GM19239 (cell line): Measurements from ENCODE around the gene MYCN.
A peak's percentile ranks its signal among the peaks of the same experiment; 100 is the strongest.
"Not testable (repeated sequence)": the region's sequence is repeated elsewhere in the genome, so short reads cannot be mapped to it uniquely, and the experiment has no call there.

Experiments
- DNase-seq: peaks from one replicate; pipeline ENCODE4 v3.0.0; 2011; ENCODE audit warnings: low spot score; ENCODE audit not compliant: insufficient read length
- FAIRE-seq: peaks from 2 replicates; lab custom pipeline; 2011; peaks lifted over from hg19 to GRCh38; lab: Jason Lieb, UNC

MYCN gene

DNA sequence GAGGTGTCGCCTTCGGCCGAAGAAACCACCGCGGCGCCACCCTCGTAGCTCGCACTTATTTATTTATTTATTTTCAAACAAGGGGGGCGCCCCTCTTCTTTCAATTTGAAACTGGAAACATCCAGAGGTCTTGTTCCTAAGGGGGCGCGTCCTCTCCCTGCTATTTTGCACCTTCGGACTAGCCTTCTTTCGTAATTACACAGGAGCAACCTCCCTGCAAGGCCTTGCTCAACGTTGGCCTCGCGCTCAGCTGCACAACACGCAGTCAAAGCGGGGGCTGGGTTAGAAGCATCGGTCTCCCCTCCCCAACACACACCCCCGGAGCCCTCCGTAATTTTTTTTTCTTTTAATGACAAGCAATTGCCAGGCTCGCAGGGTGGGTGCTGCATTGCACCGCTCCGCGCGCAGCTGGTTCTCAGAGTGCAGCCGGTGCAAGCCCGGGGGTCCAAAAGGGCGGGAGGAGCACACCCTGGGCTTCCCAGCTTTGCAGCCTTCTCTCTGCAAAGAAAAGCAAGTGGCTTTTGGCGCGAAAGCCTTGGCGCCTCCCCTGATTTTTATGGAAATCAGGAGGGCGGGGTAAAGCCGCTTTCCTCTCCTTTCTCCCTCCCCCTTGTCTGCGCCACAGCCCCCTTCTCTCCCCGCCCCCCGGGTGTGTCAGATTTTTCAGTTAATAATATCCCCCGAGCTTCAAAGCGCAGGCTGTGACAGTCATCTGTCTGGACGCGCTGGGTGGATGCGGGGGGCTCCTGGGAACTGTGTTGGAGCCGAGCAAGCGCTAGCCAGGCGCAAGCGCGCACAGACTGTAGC, at the start of gene MYCN:
TSS of gene MYCN (plus strand) at position 697 of the 807 bp plus-strand sequence. CDS start 1,515 bp downstream, outside the sequence.
- peak; percentile 21 for FAIRE-seq

GRCh38 chr2:15890936-15891905, 49.1 kb upstream of the MYCN start:
- DNase-seq = no peak
- FAIRE-seq = no peak

More for the DNA sequence above, at the start of gene MYCN:
- DNase-seq = peak; percentile 19

- FAIRE-seq = no peak
Measured at GRCh38 chr2:15892151-15892880, 48.0 kb upstream of the MYCN start.

DNA sequence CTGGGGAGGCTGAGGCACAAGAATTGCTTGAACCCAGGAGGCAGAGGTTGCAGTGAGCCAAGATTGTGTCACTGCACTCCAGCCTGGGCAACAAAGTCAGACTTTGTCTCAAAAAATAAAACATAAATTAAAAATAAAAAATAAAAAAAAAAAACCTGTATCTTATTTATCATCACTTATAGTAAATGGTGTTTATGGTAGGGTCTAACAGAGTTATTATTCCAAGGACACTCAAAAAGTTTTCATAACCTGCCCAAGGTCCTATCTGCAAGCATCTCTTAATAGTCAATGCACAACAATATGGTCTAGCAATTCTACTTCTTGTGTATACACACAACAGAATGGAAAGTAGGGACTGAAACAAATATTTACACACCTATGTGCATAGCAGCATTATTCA, 47.3 kb upstream of the MYCN start:
- FAIRE-seq (no peak), DNase-seq (no peak)

More at GRCh38 chr2:15892151-15892880, 48.0 kb upstream of the MYCN start:
- DNase-seq = no peak

GRCh38 chr2:15893689-15894480, 46.5 kb upstream of the MYCN start:
- FAIRE-seq (no peak), DNase-seq (no peak)

DNA sequence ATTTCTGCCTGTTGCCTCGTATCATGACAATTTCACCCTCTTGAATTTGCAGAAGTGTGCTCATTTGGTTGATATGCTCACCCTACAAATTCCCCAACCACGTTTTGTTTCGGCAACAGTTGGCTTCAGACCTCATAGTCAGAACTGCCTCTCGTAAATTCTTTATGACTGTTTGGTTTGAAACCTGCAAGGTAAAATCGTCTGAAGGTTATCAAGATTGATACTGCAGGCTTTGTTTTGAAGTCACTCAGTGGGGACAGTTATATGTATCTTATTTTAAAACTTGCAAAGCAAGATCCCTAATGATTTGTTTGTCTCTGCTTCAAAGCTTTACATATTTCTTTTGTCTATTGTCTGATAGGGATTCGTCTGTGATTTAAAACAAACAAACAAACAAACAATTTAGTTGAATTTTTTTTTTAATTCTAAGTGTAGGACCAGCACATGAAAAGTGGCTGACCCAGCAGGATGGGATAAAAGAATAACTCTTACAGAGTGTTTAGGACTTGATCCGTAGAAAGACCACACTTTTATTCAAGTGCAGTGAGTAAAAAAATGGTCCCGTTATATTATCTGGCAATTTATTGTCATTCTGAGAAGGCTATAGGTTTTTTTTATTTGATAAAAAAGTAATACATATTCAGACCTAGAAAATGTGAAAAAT, 45.7 kb upstream of the MYCN start:
- DNase-seq (no peak), FAIRE-seq (no peak)

DNA sequence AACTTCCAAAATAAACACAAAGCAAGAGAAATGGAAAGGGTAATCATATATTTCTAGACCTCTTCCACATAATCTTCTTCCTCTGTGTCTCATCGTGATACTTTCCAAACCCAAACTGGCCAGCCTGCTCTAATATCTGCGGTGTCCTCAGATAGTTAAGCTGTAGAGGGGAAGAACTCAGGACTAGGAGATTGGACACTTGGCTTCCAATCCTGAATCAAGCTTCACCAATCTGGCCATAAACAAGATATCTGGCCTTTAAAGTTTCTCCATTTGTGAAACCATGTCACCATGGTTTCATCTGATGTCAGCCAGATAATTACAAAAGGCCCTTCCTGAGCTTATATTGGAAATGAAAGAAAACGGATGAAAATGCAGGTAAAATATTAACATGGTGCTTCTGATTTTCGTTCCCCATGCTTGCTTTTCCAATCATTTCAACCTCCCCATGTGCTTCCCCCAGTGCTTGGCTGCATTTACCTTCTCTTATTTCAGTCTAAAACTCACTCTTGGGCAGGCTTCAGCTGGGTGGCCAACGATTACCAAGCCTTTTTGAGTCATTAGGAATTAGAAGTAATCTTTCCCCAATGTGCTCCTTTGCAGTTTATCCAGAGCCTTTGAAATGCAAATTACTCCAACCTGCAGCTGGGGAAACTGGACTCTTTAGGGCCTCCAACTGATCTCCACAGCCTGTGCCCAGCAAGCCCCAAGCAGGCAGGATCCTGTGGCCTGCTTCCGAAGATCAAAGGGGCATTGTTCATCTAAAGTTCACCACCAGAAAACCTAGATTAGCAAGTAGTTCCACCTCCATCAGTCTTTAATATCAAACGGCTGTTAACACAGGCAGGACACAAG, 44.5 kb upstream of the MYCN start:
- DNase-seq (no peak), FAIRE-seq (no peak)

GRCh38 chr2:15896859-15897258, 43.5 kb upstream of the MYCN start:
- DNase-seq = no peak
- no peak for FAIRE-seq

- DNase-seq (no peak), FAIRE-seq (no peak)
Measured at GRCh38 chr2:15897431-15898098, 42.8 kb upstream of the MYCN start.

GRCh38 chr2:15899327-15899612, 41.1 kb upstream of the MYCN start:
- no peak for FAIRE-seq
- DNase-seq = no peak

GRCh38 chr2:15899751-15900493, 40.4 kb upstream of the MYCN start:
- FAIRE-seq (no peak), DNase-seq (no peak)

- FAIRE-seq = no peak
- no peak for DNase-seq
Measured at GRCh38 chr2:15901095-15901807, 39.1 kb upstream of the MYCN start.

DNA sequence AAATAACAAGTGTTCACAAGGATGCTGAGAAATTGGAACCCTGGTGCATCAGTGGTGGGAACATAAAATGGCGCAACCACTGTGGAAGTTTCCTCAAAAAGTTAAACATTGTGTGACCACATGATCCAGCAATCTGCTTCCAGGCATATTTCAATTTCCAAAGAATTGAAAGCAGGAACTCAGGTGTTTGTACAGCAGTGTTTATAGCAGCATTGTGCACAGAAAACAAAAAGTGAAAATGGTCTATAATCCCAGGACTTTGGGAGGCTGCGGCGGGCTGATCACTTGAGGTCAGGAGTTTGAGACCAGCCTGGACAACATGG, 38.6 kb upstream of the MYCN start:
- DNase-seq (no peak), FAIRE-seq (no peak)

GRCh38 chr2:15903910-15904309, 36.4 kb upstream of the MYCN start:
- not testable (repeated sequence) for FAIRE-seq

GRCh38 chr2:15905267-15905645, 35.1 kb upstream of the MYCN start:
- DNase-seq (no peak), FAIRE-seq (no peak)

More at GRCh38 chr2:15903910-15904309, 36.4 kb upstream of the MYCN start:
- not testable (repeated sequence) for DNase-seq

GRCh38 chr2:15905986-15906491, 34.3 kb upstream of the MYCN start:
- FAIRE-seq (no peak), DNase-seq (no peak)
